H1 (cell line): ENCODE data around the gene XPO6. TPM values are rescaled to one million over a fixed set of nuclear protein-coding genes. Genes with fewer than 3 reads are reported as not detected.

Experiments
- CTCF ChIA-PET: fragments of 300-600 bp; sonication (Branson Sonifier 250); formaldehyde crosslinking; loops from one replicate; lab custom pipeline; 2021; ENCODE audit not compliant: partially characterized antibody; lab: Charles Lee
- POLR2A ChIA-PET: fragments of 300-600 bp; sonication (Branson Sonifier 250); formaldehyde crosslinking; loops from one replicate; lab custom pipeline; 2021; ENCODE audit warnings: inconsistent platforms; ENCODE audit not compliant: partially characterized antibody; lab: Charles Lee
- DNase-seq, 2 experiments: peaks; one replicate each; pipeline versions ENCODE4 v3.0.0 to v3.0.0-alpha.2; 2010 to 2022; ENCODE audit warnings: low spot score in 2 of 2, low read depth in 1 of 2, mixed read lengths in 1 of 2
- FAIRE-seq: peaks from 2 replicates; lab custom pipeline; 2011; peaks lifted over from hg19 to GRCh38; lab: Jason Lieb, UNC
- H2AFZ ChIP-seq: 2 replicates; pipeline ENCODE4 v1.8.1; 2012; ENCODE audit warnings: low read length, inconsistent platforms
- H2AK5ac ChIP-seq: 2 replicates; pipeline ENCODE4 v1.6.1; 2013; ENCODE audit warnings: low read depth, low read length
- H2BK120ac ChIP-seq: replicated peaks from 2 replicates; pipeline ENCODE3; 2013; ENCODE audit warnings: low read depth, low read length, inconsistent platforms
- H2BK12ac ChIP-seq: 2 replicates; pipeline ENCODE4 v1.6.1; 2013; ENCODE audit warnings: low read depth, low read length
- H2BK15ac ChIP-seq: 2 replicates; pipeline ENCODE4 v1.6.1; 2013; ENCODE audit warnings: low read length
- H2BK20ac ChIP-seq: 2 replicates; pipeline ENCODE4 v1.6.1; 2013; ENCODE audit warnings: low read length
- H2BK5ac ChIP-seq: 2 replicates; pipeline ENCODE4 v1.6.1; 2013; ENCODE audit warnings: low read depth, low read length
- H3K14ac ChIP-seq: 2 replicates; pipeline ENCODE4 v1.6.1; 2013; ENCODE audit warnings: inconsistent platforms; ENCODE audit not compliant: insufficient read length
- H3K18ac ChIP-seq: 2 replicates; pipeline ENCODE4 v1.6.1; 2013; ENCODE audit warnings: low read length; ENCODE audit errors: extremely low read depth
- H3K23ac ChIP-seq: 2 replicates; pipeline ENCODE4 v1.6.1; 2013; ENCODE audit warnings: inconsistent platforms; ENCODE audit not compliant: insufficient read length
- H3K23me2 ChIP-seq: 2 replicates; pipeline ENCODE4 v1.6.1; 2013; ENCODE audit warnings: low read depth, low read length
- H3K27ac ChIP-seq: 2 replicates; pipeline ENCODE4 v1.6.1; 2011; ENCODE audit warnings: low read depth, low read length, inconsistent platforms
- H3K27me3 ChIP-seq, 4 experiments: replicated peaks in 1 of 4; 1 replicate in 1 of 4; 2 replicates in 3 of 4; pipeline versions ENCODE4 v1.6.1 to v1.8.1; 2011 to 2013; ENCODE audit warnings: low read length in 3 of 4, mild to moderate bottlenecking in 3 of 4, inconsistent platforms in 2 of 4, mixed read lengths in 2 of 4, moderate library complexity in 1 of 4; ENCODE audit not compliant: control insufficient read depth in 3 of 4, insufficient read depth in 3 of 4; ENCODE audit errors: extremely low read depth in 1 of 4
- H3K36me3 ChIP-seq, 4 experiments: 2 replicates each; pipeline versions ENCODE4 v1.6.1 to v1.8.1; 2011 to 2013; ENCODE audit warnings: mild to moderate bottlenecking in 4 of 4, low read length in 3 of 4, moderate library complexity in 2 of 4, control low read depth in 1 of 4, inconsistent platforms in 1 of 4; ENCODE audit not compliant: insufficient read depth in 4 of 4, control insufficient read depth in 2 of 4
- H3K4ac ChIP-seq: replicated peaks from 2 replicates; pipeline ENCODE3; 2013; ENCODE audit warnings: low read length, low read depth, mixed read lengths, inconsistent platforms; ENCODE audit not compliant: insufficient read length
- H3K4me1 ChIP-seq, 4 experiments: replicated peaks in 1 of 4; 1 replicate in 1 of 4; 2 replicates in 3 of 4; pipeline versions ENCODE4 v1.6.1 to v1.8.1; 2011 to 2013; ENCODE audit warnings: low read length in 3 of 4, inconsistent platforms in 2 of 4, mixed read lengths in 1 of 4; ENCODE audit not compliant: insufficient read depth in 4 of 4, control insufficient read depth in 3 of 4
- H3K4me2 ChIP-seq, 2 experiments: 2 replicates each; pipeline versions ENCODE4 v1.6.1 to v1.8.1; 2011 to 2013; ENCODE audit warnings: low read depth in 2 of 2, low read length in 2 of 2, control low read depth in 1 of 2, inconsistent platforms in 1 of 2, mild to moderate bottlenecking in 1 of 2; ENCODE audit not compliant: insufficient read depth in 1 of 2
- H3K4me3 ChIP-seq, 4 experiments: fragments of 200-600, 300-600 bp in 1 of 4; sonication (generic), shearing (Covaris generic), sonication (Bioruptor Twin) in 1 of 4; 2 replicates each; pipeline versions ENCODE4 v1.5.1 to v1.8.1; 2011 to 2016; ENCODE audit warnings: low read length in 4 of 4, low read depth in 3 of 4, control low read depth in 2 of 4, inconsistent platforms in 2 of 4, mild to moderate bottlenecking in 2 of 4, mixed read lengths in 1 of 4, moderate library complexity in 1 of 4; ENCODE audit not compliant: insufficient read depth in 2 of 4; ENCODE audit errors: extremely low read depth in 1 of 4
- H3K56ac ChIP-seq: replicated peaks from 2 replicates; pipeline ENCODE3; 2013; ENCODE audit warnings: low read depth, mild to moderate bottlenecking, mixed read lengths, low read length, inconsistent platforms; ENCODE audit not compliant: insufficient read length
- H3K79me1 ChIP-seq: 2 replicates; pipeline ENCODE4 v1.6.1; 2013; ENCODE audit warnings: low read depth, low read length, control low read depth
- H3K79me2 ChIP-seq, 2 experiments: 2 replicates each; pipeline versions ENCODE4 v1.6.1 to v1.8.1; 2012 to 2013; ENCODE audit warnings: low read length in 2 of 2, mild to moderate bottlenecking in 2 of 2, inconsistent platforms in 1 of 2; ENCODE audit not compliant: insufficient read depth in 2 of 2, control insufficient read depth in 1 of 2
- H3K9ac ChIP-seq, 4 experiments: replicated peaks in 1 of 4; 1 replicate in 1 of 4; 2 replicates in 3 of 4; pipeline versions ENCODE4 v1.6.1 to v1.8.1; 2011 to 2013; ENCODE audit warnings: low read depth in 3 of 4, low read length in 3 of 4, control low read depth in 2 of 4, mild to moderate bottlenecking in 2 of 4, moderate library complexity in 2 of 4, inconsistent platforms in 1 of 4; ENCODE audit errors: extremely low read depth in 1 of 4
- H3K9me3 ChIP-seq, 2 experiments: 2 replicates each; pipeline versions ENCODE4 v1.6.1 to v1.8.1; 2012 to 2013; ENCODE audit warnings: mild to moderate bottlenecking in 2 of 2, moderate library complexity in 2 of 2, control low read depth in 1 of 2, inconsistent platforms in 1 of 2, low read depth in 1 of 2, low read length in 1 of 2, mixed read lengths in 1 of 2; ENCODE audit not compliant: insufficient read depth in 2 of 2
- H4K20me1 ChIP-seq, 2 experiments: replicated peaks in 1 of 2; 2 replicates each; pipeline versions ENCODE3 to v1.8.1; 2011 to 2013; ENCODE audit warnings: inconsistent platforms in 2 of 2, low read length in 2 of 2, mild to moderate bottlenecking in 1 of 2; ENCODE audit not compliant: insufficient read depth in 2 of 2, control insufficient read depth in 1 of 2
- H4K5ac ChIP-seq: 2 replicates; pipeline ENCODE4 v1.6.1; 2013; ENCODE audit warnings: low read length, low read depth, mixed read lengths, inconsistent platforms; ENCODE audit not compliant: insufficient read length
- H4K8ac ChIP-seq: 2 replicates; pipeline ENCODE4 v1.8.0; 2013; ENCODE audit warnings: mild to moderate bottlenecking, moderate library complexity, low read length, inconsistent platforms; ENCODE audit not compliant: insufficient read depth; ENCODE audit errors: extremely low read depth
- H4K91ac ChIP-seq: replicated peaks from 2 replicates; pipeline ENCODE3; 2013; ENCODE audit warnings: low read length, mixed read lengths, inconsistent platforms; ENCODE audit not compliant: insufficient read length
- CTBP2 ChIP-seq: IDR thresholded peaks from 2 replicates; pipeline ENCODE4 v1.7.0; 2011; ENCODE audit warnings: borderline replicate concordance, mild to moderate bottlenecking, moderate library complexity, mixed read lengths, low read length; ENCODE audit not compliant: insufficient read depth, insufficient read length
- EGR1 ChIP-seq: IDR thresholded peaks from 2 replicates; pipeline ENCODE4 v1.6.1; 2011; ENCODE audit warnings: low read depth, low read length, borderline replicate concordance
- EP300 ChIP-seq, 2 experiments: IDR thresholded peaks; 1 replicate in 1 of 2; 2 replicates in 1 of 2; pipeline ENCODE4 v1.6.1; 2011 to 2012; ENCODE audit warnings: low read depth in 2 of 2, low read length in 2 of 2, mild to moderate bottlenecking in 2 of 2, borderline replicate concordance in 1 of 2, inconsistent platforms in 1 of 2, moderate library complexity in 1 of 2
- EZH2 ChIP-seq: fragments of 200-600 bp; sonication (generic); IDR thresholded peaks from 2 replicates; pipeline ENCODE4 v1.7.1; 2012; ENCODE audit warnings: low read depth, mild to moderate bottlenecking, moderate library complexity, low read length, inconsistent platforms; ENCODE audit not compliant: severe bottlenecking
- HDAC2 ChIP-seq, 2 experiments: fragments of 300-600 bp in 1 of 2; sonication (generic) in 1 of 2; IDR thresholded peaks; 2 replicates each; pipeline ENCODE4 v1.6.1; 2011 to 2012; ENCODE audit warnings: low read depth in 2 of 2, low read length in 2 of 2, mild to moderate bottlenecking in 2 of 2, moderate library complexity in 2 of 2, borderline replicate concordance in 1 of 2, inconsistent platforms in 1 of 2
- HDAC6 ChIP-seq: IDR thresholded peaks from one replicate; pipeline ENCODE4 v1.7.1; 2012; ENCODE audit warnings: low read depth, mild to moderate bottlenecking, inconsistent platforms, low read length, moderate library complexity
- KDM4A ChIP-seq: IDR thresholded peaks from one replicate; pipeline ENCODE4 v1.7.1; 2012; ENCODE audit warnings: low read depth, mild to moderate bottlenecking, moderate library complexity, low read length, inconsistent platforms; ENCODE audit not compliant: severe bottlenecking
- MAFK ChIP-seq: IDR thresholded peaks from 2 replicates; pipeline ENCODE4 v1.6.1; 2012; ENCODE audit warnings: low read depth, mild to moderate bottlenecking, improper control_type of control experiment, low read length
- POU5F1 ChIP-seq: IDR thresholded peaks from 2 replicates; pipeline ENCODE4 v1.6.1; 2011; ENCODE audit warnings: low read depth, mild to moderate bottlenecking, low read length, moderate library complexity
- RAD21 ChIP-seq, 2 experiments: IDR thresholded peaks in 1 of 2; conservative IDR thresholded peaks in 1 of 2; 2 replicates each; pipeline ENCODE4 v1.6.1; 2011; ENCODE audit warnings: low read depth in 2 of 2, low read length in 2 of 2, improper control_type of control experiment in 1 of 2, inconsistent platforms in 1 of 2, mild to moderate bottlenecking in 1 of 2, moderate library complexity in 1 of 2
- RBBP5 ChIP-seq: IDR thresholded peaks from 2 replicates; pipeline ENCODE4 v1.7.1; 2012; ENCODE audit warnings: low read depth, mild to moderate bottlenecking, inconsistent platforms, low read length, moderate library complexity, borderline replicate concordance
- SP4 ChIP-seq: IDR thresholded peaks from 2 replicates; pipeline ENCODE4 v1.6.1; 2012; ENCODE audit warnings: low read length, inconsistent platforms
- TEAD4 ChIP-seq: IDR thresholded peaks from 2 replicates; pipeline ENCODE4 v1.6.1; 2012; ENCODE audit warnings: low read depth, low read length, inconsistent platforms, mixed read lengths
- WGBS, 2 experiments: shearing (Covaris generic) in 1 of 2; methylation state at CpG; one replicate each; pipeline versions ENCODE4 v1.1.6 to v1.1.7; 2013 to 2015; ENCODE audit warnings: low lambda C conversion rate in 2 of 2, mixed read lengths in 2 of 2, inconsistent platforms in 1 of 2, low coverage in 1 of 2, missing lambda C conversion rate in 1 of 2; ENCODE audit not compliant: insufficient replicate concordance in 2 of 2, insufficient coverage in 1 of 2, insufficient read length in 1 of 2; ENCODE audit errors: extremely low coverage in 1 of 2, missing lambda C conversion rate in 1 of 2; 5-methylcytosine and 5-hydroxymethylcytosine counted together
- polyA plus RNA-seq, 7 experiments: library from polyadenylated mRNA; depleted of rRNA in 3 of 7; stranded (reverse) in 5 of 7; unstranded in 2 of 7; fragments of >200 nt in 5 of 7; fragments of 200-250 nt in 2 of 7; gene quantifications; 1 replicate in 5 of 7; 2 replicates in 1 of 7; 4 replicates in 1 of 7; pipeline versions ENCODE4 v1.2.1 to v1.2.3, GENCODE V29; 2011 to 2013; ENCODE audit warnings: missing spikeins in 2 of 7, mixed read lengths in 2 of 7
- total RNA-seq: library from RNA; stranded (reverse); fragmentation: NEBNext Ultra II Directional; extraction: Animal tissue kit (Norgen Biotek cat#: 25700); gene quantifications from 2 replicates; pipeline ENCODE4 v1.2.1, GENCODE V29; 2021

XPO6 gene
- total and polyA plus RNA-seq, 2 of the 8 experiments (the other 6 are each of a cell fraction or from before 2014, with no cell fraction given) = 152 to 254 TPM

DNA sequence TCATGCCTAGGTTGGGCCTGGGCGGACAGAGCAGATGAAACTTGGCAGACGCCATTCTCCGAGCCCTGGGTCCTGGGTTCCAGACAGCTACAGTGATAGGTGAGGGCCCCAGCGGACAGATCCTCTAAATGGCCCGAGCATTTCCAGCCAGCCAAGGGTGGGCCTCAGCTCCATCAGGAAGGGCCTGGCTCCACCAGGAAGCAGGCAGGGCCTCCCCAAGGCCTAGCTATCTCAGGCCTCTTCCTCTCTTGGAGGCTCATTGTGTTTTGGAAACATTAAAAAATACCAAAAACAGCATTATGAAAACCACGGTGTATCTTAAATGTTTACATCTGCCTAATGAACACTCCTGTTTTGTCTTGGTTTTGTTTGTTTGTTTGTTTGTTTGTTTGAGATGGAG is 42.4 kb upstream of the XPO6 start:
- Histone ChIP-seq H3K9ac (no peak overlapping the region), H4K91ac (no peak overlapping the region), H4K20me1 (no peaks in the 10 kb centered on the region), H3K18ac (no peak overlapping the region), H3K79me2 (no peaks in the 10 kb centered on the region), H2BK15ac (no peak overlapping the region), H3K4me3 (no peak overlapping the region), H2AK5ac (no peak overlapping the region), H2BK20ac (no peak overlapping the region), H3K23ac (no peak overlapping the region), H2BK12ac (no peak overlapping the region), H3K9me3 (no peaks in the 10 kb centered on the region), H4K8ac (no peak overlapping the region), H3K27me3 (no peaks in the 10 kb centered on the region), H4K5ac (no peak overlapping the region), H3K4me1 (peaks cover 0 to 18% (median 12%) of the 10 kb centered on the region in 4 experiments; a peak in 6 of 7 replicates), H3K27ac (no peak overlapping the region), H2BK120ac (no peak overlapping the region), H3K56ac (no peak overlapping the region), H2BK5ac (no peak overlapping the region), H3K4me2 (no peak overlapping the region), H3K4ac (no peak overlapping the region), H3K36me3 (no peaks in the 10 kb centered on the region), H3K79me1 (no peaks in the 10 kb centered on the region), H3K14ac (no peak overlapping the region), H3K23me2 (no peaks in the 10 kb centered on the region), H2AFZ (no peak overlapping the region)
- 94% methylated on average over 6 of the region's 6 CpGs; no CpG with 5 or more reads in 1 of the 2 experiments for WGBS, 2 experiments
- ChIA-PET POLR2A (interaction anchor here (0.5 to 1.5 kb wide), 2 partner anchors 9 to 39 kb away, joined by 3 read pairs; no protein-coding TSS in a partner anchor), CTCF (interaction anchor here (1.9 kb wide), 1 partner anchor 28 kb away, joined by 6 read pairs; no protein-coding TSS in a partner anchor)
- DNase-seq (no peak), FAIRE-seq (no peak)
- TF ChIP-seq EGR1 = no peak
- no peak for TF ChIP-seq SP4
- TF ChIP-seq RAD21 (IDR thresholded peaks at IDR 0.05 in 1 of 2, conservative IDR thresholded peaks at IDR 0.05 in 1 of 2; ENCODE audit: low read depth in 2 of 2, low read length in 2 of 2) = no peak
- no peak for TF ChIP-seq EZH2
- TF ChIP-seq CTBP2 = no peak
- TF ChIP-seq POU5F1 = no peak
- TF ChIP-seq RBBP5 = no peak
- no peak for TF ChIP-seq TEAD4
- TF ChIP-seq HDAC6 = no peak
- TF ChIP-seq MAFK = no peak
- TF ChIP-seq HDAC2 (IDR thresholded peaks at IDR 0.05; ENCODE audit: borderline replicate concordance in 1 of 2, low read depth in 2 of 2, low read length in 2 of 2) = no peak
- TF ChIP-seq EP300 (IDR thresholded peaks at IDR 0.05; ENCODE audit: borderline replicate concordance in 1 of 2, low read depth in 2 of 2, low read length in 2 of 2) = no peak
- TF ChIP-seq KDM4A = no peak
